IPS-NIHi11 (cell line): ENCODE measurements around the gene PPP1R3E.
A peak's percentile ranks its signal among the peaks of the same experiment; 100 is the strongest.
"Not testable (repeated sequence)": the region's sequence is repeated elsewhere in the genome, so short reads cannot be mapped to it uniquely, and the experiment has no call there.

Experiments used
- DNase-seq: peaks from one replicate; pipeline ENCODE4 v3.0.0; 2012; ENCODE audit warnings: mixed read lengths, low spot score

PPP1R3E gene

GRCh38 chr14:23302290-23303225 lies at the start of gene PPP1R3E:
TSS of gene PPP1R3E (minus strand) at chr14:23302859. CDS start at chr14:23302576, 283 bp downstream.
- DNase-seq, result peak; percentile 31

- DNase-seq, result peak; percentile 86
These were observed 49.2 kb upstream of the PPP1R3E start for GRCh38 chr14:23351681-23352505.

- DNase-seq, result no peak
These were observed 46.6 kb upstream of the PPP1R3E start for GRCh38 chr14:23349156-23349845.

GRCh38 chr14:23348297-23348655 lies 45.6 kb upstream of the PPP1R3E start:
- DNase-seq, result no peak

GRCh38 chr14:23347406-23348296 lies 45.0 kb upstream of the PPP1R3E start:
- no peak for DNase-seq

- no peak for DNase-seq
These were observed 44.2 kb upstream of the PPP1R3E start for GRCh38 chr14:23346693-23347405.

- DNase-seq, result no peak
These were observed 43.5 kb upstream of the PPP1R3E start for GRCh38 chr14:23345987-23346692.

GRCh38 chr14:23344481-23344880 lies 41.8 kb upstream of the PPP1R3E start:
- DNase-seq, result no peak

- no peak for DNase-seq
These were observed 37.0 kb upstream of the PPP1R3E start for GRCh38 chr14:23339506-23340268.

- DNase-seq, result no peak
These were observed 33.0 kb upstream of the PPP1R3E start for GRCh38 chr14:23335623-23336022.

GRCh38 chr14:23327947-23328744 lies 25.5 kb upstream of the PPP1R3E start:
- DNase-seq, result peak; percentile 81

GRCh38 chr14:23326491-23327332 lies 24.1 kb upstream of the PPP1R3E start:
- DNase-seq, result no peak

GRCh38 chr14:23325746-23326145 lies 23.1 kb upstream of the PPP1R3E start:
- DNase-seq, result not testable (repeated sequence)

- no peak for DNase-seq
These were observed 22.3 kb upstream of the PPP1R3E start for GRCh38 chr14:23324993-23325392.

GRCh38 chr14:23324455-23324846 lies 21.8 kb upstream of the PPP1R3E start:
- DNase-seq, result no peak

GRCh38 chr14:23323838-23324454 lies 21.3 kb upstream of the PPP1R3E start:
- DNase-seq, result no peak
